Nephron (organoid): ENCODE results near the gene ZNF511.

Source experiments
- H3K27ac Mint-ChIP-seq, 3 experiments: 2 replicates each; pipeline ENCODE4 v1.8.0; 2020; ENCODE audit warnings: mixed read lengths in 3 of 3, mild to moderate bottlenecking in 2 of 3, moderate library complexity in 1 of 3
- H3K27me3 Mint-ChIP-seq: 2 replicates; pipeline ENCODE4 v1.8.0; 2021; ENCODE audit warnings: low read depth, mild to moderate bottlenecking, moderate library complexity, mixed read lengths
- H3K36me3 Mint-ChIP-seq: 2 replicates; pipeline ENCODE4 v1.8.0; 2020; ENCODE audit warnings: low read depth, mixed read lengths
- H3K4me1 Mint-ChIP-seq: 2 replicates; pipeline ENCODE4 v1.8.0; 2020; ENCODE audit warnings: mixed read lengths
- H3K4me3 Mint-ChIP-seq, 3 experiments: 2 replicates each; pipeline ENCODE4 v1.8.0; 2020; ENCODE audit warnings: mild to moderate bottlenecking in 3 of 3, mixed read lengths in 3 of 3, moderate library complexity in 2 of 3
- H3K9me3 Mint-ChIP-seq: 2 replicates; pipeline ENCODE4 v1.8.0; 2020; ENCODE audit warnings: mixed read lengths
- TF ChIP-seq, protein P1 (sequence below), 3 experiments: fragments of 200-600 bp; sonication (generic); IDR thresholded peaks; one replicate each; pipeline ENCODE4 v1.5.0; 2021; ENCODE audit warnings: antibody characterized with exemption in 3 of 3; ENCODE audit not compliant: unreplicated experiment in 3 of 3

The ZNF511 gene

DNA sequence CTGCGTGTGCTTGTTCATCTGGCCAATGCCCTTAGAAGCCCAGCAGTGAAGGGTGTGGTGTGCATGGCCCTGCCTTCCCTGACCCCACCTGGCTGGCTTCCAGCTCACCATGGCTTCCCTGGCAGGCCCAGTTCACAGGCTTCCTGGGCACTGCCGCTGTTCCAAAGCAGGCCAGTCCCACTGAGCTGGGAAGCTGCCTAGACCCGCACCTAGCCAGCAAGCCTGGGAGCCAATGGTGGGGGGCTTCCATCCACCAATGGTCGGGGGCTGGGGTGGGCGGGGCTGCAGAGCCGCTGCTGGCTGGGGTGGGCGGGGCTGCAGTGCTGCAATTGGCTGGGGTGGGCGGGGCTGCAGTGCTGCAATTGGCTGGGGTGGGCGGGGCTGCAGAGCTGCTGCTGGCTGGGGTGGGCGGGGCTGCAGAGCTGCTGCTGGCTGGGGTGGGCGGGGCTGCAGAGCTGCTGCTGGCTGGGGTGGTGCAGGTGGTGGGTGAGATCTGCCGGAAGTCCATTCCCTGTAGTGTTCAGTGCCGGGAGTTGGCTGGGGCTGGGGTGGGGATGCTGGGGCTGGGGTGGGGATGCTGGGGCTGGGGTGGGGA, 15.6 kb downstream of the ZNF511 start:
- peaks cover 57% of the 10 kb centered on the region for H3K27me3 Mint-ChIP-seq
- H3K9me3 Mint-ChIP-seq: peaks cover 5% of the 10 kb centered on the region
- H3K36me3 Mint-ChIP-seq: no peaks in the 10 kb centered on the region
- TF ChIP-seq, protein P1, sequence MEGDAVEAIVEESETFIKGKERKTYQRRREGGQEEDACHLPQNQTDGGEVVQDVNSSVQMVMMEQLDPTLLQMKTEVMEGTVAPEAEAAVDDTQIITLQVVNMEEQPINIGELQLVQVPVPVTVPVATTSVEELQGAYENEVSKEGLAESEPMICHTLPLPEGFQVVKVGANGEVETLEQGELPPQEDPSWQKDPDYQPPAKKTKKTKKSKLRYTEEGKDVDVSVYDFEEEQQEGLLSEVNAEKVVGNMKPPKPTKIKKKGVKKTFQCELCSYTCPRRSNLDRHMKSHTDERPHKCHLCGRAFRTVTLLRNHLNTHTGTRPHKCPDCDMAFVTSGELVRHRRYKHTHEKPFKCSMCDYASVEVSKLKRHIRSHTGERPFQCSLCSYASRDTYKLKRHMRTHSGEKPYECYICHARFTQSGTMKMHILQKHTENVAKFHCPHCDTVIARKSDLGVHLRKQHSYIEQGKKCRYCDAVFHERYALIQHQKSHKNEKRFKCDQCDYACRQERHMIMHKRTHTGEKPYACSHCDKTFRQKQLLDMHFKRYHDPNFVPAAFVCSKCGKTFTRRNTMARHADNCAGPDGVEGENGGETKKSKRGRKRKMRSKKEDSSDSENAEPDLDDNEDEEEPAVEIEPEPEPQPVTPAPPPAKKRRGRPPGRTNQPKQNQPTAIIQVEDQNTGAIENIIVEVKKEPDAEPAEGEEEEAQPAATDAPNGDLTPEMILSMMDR (IDR thresholded peaks at IDR 0.05; ENCODE audit: unreplicated experiment in 3 of 3): no peak
- H3K4me1 Mint-ChIP-seq: peaks cover 11% of the 10 kb centered on the region
- H3K27ac Mint-ChIP-seq: no peak overlapping the region
- peak overlapping the region in 2 of 3 experiments; percentile 23 to 52 for H3K4me3 Mint-ChIP-seq

DNA sequence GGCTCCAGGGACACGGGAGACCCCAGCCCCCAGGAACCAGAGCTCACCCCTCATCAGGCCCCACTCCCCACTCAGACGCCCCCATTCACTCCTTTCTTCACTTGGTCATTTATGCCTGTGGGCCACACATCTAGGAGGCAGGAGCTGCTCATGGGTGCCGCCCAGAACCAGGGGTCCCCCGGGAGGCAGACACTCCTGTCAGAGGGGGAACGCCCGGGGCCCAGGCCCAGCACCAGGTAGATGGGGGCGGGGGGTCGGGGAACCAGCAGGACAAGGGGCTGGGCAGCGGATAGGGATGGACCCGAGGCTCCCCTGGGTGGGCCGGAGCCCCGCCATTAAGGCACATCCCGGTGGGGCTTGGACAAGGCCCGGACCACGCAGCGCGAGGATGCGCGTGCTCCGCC, 16.1 kb downstream of the ZNF511 start:
- peaks cover 15% of the 10 kb centered on the region for H3K4me1 Mint-ChIP-seq

DNA sequence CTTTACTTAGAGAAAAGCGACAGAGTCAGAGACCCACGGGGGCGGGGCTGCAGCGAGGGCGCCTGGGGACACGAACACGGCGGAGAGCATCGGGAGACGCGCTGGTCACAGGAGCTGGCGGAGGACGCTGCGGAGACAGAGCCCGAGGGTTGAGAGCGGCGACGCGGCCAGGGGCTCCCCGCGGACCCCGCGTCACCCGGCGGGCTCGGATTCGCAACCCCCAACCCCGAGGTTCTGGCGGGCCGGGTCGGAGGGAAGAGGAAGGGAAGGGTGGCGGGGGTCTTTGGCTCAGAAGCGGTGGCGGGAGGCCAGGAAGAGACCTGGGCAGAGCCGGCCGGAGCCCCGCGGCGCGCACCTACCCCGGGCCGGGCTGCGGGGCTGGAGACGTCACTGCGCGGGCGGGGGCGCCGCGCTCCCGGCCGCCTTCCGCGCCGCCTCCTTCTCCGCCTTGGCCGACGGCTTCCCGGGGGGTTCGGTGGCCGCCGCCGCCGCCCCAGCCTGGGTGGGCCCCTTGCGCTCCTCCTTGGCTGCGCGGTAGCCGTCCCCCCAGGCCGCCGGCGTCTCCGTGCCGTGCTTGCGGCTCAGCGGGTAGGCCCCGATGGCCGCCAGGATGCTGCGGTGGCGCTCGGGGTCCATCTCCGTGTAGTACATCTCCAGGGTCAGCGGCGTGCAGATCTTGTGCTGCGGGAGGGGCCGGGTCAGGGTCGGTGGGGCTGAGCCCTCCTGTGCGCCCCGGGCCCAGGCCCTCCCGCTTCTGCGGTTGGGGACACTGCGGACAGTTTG, 16.9 kb downstream of the ZNF511 start:
- Mint-ChIP-seq H3K27ac (no peak overlapping the region), H3K4me3 (peak overlapping the region; percentile 76 to 82 (median 82)), H3K4me1 (peaks cover 15% of the 10 kb centered on the region), H3K36me3 (no peaks in the 10 kb centered on the region), H3K9me3 (no peaks in the 10 kb centered on the region), H3K27me3 (peaks cover 61% of the 10 kb centered on the region)
- TF ChIP-seq, protein P1 (IDR thresholded peaks at IDR 0.05; ENCODE audit: unreplicated experiment in 3 of 3): no peak

More for the DNA sequence above, 16.1 kb downstream of the ZNF511 start:
- peaks cover 5% of the 10 kb centered on the region for H3K9me3 Mint-ChIP-seq
- TF ChIP-seq, protein P1 (IDR thresholded peaks at IDR 0.05; ENCODE audit: unreplicated experiment in 3 of 3): no peak
- H3K4me3 Mint-ChIP-seq: no peak overlapping the region
- H3K27ac Mint-ChIP-seq: no peak overlapping the region
- no peaks in the 10 kb centered on the region for H3K36me3 Mint-ChIP-seq
- H3K27me3 Mint-ChIP-seq: peaks cover 60% of the 10 kb centered on the region

DNA sequence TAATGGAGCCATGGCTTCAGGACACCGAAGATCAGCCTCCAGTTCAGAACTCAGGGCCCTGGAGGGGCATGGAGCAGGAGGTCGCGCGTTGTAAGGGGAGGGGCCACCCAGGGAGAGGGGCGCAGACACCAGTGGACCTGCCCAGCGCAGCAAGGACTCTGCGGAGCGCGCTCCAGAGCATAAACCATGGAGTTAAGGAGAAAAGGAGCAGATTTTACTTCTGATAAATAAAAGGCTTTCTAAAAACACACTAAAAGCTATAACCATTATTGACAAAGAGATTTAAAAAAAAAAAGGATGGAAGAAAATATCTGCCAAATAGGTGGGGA, 17.5 kb downstream of the ZNF511 start:
- peaks cover 66% of the 10 kb centered on the region for H3K27me3 Mint-ChIP-seq
- H3K9me3 Mint-ChIP-seq: no peaks in the 10 kb centered on the region
- TF ChIP-seq, protein P1 (IDR thresholded peaks at IDR 0.05; ENCODE audit: unreplicated experiment in 3 of 3): no peak
- peaks cover 15% of the 10 kb centered on the region for H3K4me1 Mint-ChIP-seq
- no peaks in the 10 kb centered on the region for H3K36me3 Mint-ChIP-seq
- H3K27ac Mint-ChIP-seq: no peak overlapping the region
- H3K4me3 Mint-ChIP-seq: peak overlapping the region; percentile 37 to 61 (median 59)

DNA sequence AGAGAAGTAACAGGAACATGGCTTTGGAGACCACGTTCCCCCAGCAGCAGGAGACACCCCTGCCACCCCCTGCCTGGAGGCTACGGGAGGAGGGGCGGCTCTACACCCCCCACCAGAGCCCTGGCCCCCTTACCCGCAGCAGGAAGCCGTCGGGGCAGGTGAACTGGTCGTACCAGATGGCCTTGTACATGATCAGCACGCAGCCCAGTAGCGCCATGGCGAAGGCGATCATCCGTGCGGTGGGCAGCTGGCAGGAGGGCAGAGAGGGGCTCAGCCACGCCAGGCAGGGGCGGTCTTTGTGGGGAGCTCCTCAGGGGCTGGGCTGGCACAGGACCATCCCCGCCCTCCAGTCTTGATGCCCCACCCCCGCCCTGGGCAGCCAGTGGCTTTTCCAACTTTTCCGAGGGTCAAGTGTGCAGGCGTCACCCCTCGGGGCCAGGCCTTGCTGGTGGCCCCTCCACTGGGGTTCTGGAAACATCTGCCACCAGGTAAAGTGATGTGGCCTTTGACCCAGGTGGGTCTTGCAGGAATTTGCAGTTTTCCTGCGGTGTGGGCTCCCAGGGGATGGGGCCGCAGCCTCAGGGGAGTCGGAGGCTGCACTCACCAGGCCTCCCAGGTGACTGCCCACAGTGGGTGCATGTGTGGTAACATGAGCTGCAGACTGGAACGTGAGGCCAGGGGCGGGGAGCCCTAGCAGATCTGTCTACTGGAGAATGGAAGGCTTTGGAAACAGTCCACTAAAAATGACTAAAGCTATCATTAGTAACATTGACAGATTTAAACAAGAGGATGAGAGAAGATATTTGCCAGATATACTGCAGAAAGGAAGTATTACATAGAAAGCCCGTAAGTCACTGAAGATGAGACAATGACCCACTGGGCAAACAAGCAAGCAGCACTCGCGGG, 18.3 kb downstream of the ZNF511 start:
- H3K4me1 Mint-ChIP-seq: peaks cover 15% of the 10 kb centered on the region

More for the DNA sequence above, 18.3 kb downstream of the ZNF511 start:
- peak overlapping the region in 2 of 3 experiments; percentile 18 to 54 for H3K4me3 Mint-ChIP-seq
- TF ChIP-seq, protein P1 (IDR thresholded peaks at IDR 0.05; ENCODE audit: unreplicated experiment in 3 of 3): no peak
- peaks cover 6% of the 10 kb centered on the region for H3K9me3 Mint-ChIP-seq
- peaks cover 75% of the 10 kb centered on the region for H3K27me3 Mint-ChIP-seq
- H3K27ac Mint-ChIP-seq: no peak overlapping the region
- no peaks in the 10 kb centered on the region for H3K36me3 Mint-ChIP-seq
